HG02943 (cell line): ENCODE data around the gene JPH4.
"Not testable (repeated sequence)": the region's sequence is repeated elsewhere in the genome, so short reads cannot be mapped to it uniquely, and the experiment has no call there.

Experiments used
- ATAC-seq: cut with Tn5 transposase; IDR thresholded peaks from one replicate; pipeline ENCODE4 v1.9.1; 2021; ENCODE audit warnings: mild to moderate bottlenecking, low read depth, moderate library complexity; ENCODE audit not compliant: unreplicated experiment

The JPH4 gene

DNA sequence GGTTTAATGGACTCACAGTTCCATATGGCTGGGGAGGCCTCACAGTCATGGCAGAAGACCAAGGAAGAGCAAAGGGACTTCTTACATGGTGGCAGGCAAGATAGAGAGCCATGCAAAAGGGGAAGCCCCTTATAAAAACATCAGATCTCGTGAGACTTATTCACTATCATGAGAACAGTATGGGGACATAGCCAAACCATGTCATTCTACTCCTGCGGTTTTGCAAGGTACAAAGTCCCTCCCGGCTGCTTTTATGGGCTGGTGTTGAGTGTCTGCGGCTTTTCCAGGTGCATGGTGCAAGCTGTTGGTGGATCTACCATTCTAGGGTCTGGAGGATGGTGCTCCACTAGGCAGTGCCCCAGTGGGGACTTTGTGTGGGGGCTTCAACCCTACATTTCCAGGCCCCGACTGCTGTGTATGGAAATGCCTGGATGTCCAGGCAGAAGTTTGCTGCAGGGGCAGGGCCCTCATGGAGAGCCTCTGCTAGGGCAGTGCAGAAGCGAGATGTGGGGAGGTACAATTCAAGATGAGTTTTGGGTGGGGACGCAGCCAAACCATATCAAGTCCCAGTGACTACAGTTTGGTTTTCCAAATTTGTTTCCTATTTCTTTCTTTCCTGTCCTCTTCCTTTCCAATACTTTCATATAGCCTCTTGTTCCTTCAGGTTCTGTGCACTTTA lies 31.0 kb upstream of the JPH4 start:
- ATAC-seq: not testable (repeated sequence)

- ATAC-seq: no peak
Observed at GRCh38 chr14:23609001-23609400, 30.4 kb upstream of the JPH4 start.

GRCh38 chr14:23608454-23608853 lies 29.9 kb upstream of the JPH4 start:
- ATAC-seq: no peak

- no peak for ATAC-seq
Observed at GRCh38 chr14:23605931-23606585, 27.5 kb upstream of the JPH4 start.

DNA sequence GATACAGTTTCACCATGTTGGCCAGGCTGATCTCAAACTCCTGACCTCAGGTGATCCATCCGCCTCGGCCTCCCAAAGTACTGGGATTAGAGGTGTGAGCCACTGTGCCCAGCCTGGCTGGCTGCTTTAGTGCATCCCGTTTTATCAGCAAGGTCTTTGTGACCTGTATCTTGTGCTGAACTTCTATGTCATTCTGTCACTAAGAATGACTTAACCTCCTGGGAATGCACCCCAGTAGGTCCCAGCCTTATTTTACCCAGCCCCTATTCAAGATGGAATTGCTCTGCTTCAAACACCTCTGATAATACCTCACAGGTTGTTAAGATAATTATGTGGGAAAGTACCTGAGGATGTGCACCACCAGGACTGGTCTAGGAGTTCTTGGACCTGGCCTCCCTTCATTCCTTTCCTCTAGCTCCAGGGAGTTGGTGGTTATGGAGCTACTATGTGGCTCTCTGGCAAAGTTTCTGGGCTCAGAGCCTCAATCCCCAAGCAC lies 26.1 kb upstream of the JPH4 start:
- ATAC-seq: no peak

- ATAC-seq: no peak
Observed at GRCh38 chr14:23604148-23604547, 25.6 kb upstream of the JPH4 start.

DNA sequence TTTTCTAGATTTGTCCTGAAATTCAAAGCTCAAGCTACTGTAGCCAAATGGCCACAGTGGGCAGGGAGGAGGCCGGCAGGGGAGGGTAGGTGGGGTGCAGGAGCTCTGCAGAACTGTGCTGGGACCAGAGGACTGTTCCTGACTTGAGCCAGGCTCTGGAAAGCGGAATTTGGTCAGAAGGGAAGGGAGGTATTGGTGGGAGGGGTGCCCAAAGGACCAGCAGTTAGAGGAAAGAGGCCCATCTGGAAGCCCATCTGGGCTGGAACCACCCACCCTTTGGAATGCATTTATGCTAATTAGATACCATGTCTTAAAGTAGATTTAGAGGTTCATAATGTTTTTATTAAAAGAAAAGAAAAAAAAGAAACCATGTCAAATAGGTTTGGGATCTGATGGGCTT lies 24.5 kb upstream of the JPH4 start:
- no peak for ATAC-seq

GRCh38 chr14:23602181-23603095 lies 23.8 kb upstream of the JPH4 start:
- ATAC-seq: no peak

- ATAC-seq: no peak
Observed at GRCh38 chr14:23601845-23602180, 23.2 kb upstream of the JPH4 start.

DNA sequence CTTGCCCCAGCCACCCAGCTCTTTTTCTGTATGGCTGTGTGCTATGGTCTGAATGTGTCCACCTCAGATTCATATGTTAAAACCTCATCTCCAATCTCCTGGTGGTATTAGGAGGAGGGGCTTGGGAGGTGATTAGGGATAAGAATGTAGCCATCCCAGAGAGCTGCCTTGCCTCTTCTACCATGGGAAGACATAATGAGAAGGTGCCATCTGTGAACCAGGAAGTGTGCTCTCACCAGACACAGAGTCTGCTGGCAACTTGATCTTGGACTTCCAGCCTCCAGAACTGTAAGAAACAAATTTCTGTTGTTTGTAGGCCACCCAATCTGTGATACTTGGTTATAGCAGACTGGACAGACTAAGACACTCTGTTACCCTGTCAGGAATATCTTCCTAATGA lies 22.8 kb upstream of the JPH4 start:
- no peak for ATAC-seq

DNA sequence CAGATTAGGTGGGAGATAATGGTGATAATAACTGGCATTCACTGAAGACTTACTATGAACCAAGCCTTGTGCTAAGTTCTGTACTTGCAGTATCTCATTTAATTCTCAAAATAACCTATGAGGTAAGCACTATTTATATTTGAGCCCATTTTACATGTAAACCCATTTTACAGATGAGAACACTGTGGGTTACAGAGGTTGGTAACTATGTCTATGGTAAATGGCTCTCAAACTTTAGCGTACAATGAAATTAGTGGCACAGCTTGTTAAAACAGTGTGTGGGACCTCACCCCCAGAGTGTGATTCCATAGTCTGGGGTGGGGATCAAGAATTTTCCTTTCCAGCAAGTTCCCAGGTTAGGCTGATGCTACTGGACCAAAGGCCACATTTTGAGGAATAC lies 22.2 kb upstream of the JPH4 start:
- no peak for ATAC-seq

- no peak for ATAC-seq
Observed at GRCh38 chr14:23600322-23600707, 21.7 kb upstream of the JPH4 start.

GRCh38 chr14:23594191-23594590 lies 15.6 kb upstream of the JPH4 start:
- not testable (repeated sequence) for ATAC-seq

GRCh38 chr14:23590198-23590597 lies 11.6 kb upstream of the JPH4 start:
- ATAC-seq: no peak

- ATAC-seq: no peak
Observed at GRCh38 chr14:23589606-23590005, 11.0 kb upstream of the JPH4 start.

DNA sequence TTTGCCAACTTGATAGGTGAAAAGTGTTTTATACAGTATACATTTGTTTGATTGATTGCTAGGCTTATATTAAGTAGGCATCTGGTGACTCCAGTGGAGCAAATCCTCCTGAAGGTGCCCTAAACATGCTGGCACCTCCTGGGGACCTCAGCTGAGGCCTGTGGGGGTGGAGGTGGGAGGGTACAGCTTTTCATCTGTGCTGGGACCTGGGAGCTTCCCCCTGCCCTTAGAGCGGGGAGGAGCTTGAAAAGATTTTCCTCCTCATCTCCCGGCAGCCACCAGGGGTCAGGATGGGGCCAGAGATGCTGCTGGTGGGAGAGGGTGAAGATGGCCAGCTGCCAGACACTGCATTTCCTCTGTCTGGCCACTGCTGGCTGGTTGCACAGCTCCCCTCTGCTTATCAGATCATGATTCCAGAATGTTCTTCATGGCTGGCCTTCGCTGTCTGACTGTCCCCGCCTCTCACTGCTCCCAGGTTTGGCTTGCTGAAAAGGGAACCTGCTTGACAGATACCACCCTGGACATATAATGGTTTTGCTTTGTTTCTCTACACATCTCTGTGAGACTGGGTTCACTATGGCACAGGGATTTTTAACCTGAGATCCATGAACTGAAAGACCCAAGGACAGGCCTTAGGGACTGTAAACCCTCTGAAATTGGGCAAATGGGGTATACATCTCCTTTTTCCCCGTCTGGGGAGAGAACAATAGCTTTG lies 10.5 kb upstream of the JPH4 start:
- ATAC-seq: peak; percentile 90

DNA sequence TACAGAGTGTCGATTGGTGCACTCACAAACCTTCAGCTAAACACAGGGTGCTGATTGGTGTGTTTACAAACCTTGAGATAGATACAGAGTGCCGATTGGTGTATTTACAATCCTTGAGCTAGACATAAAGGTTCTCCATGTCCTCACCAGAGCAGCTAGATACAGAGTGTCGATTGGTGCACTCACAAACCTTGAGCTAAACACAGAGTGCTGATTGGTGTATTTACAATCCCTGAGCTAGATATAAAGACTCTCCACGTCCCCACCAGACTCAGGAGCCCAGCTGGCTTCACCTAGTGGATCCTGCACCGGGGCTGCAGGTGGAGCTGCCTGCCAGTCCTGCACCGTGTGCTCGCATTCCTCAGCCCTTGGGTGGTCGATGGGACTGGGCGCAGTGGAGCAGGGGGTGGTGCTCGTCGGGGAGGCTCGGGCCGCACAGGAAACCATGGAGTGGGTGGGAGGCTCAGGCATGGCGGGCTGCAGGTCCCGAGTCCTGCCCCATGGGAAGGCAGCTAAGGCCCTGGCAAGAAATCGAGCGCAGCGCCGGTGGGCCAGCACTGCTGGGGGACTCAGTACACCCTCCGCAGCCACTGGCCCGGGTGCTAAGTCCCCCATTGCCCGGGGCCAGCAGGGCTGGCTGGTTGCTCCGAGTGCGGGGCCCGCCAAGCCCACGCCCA lies 6.1 kb upstream of the JPH4 start:
- ATAC-seq: not testable (repeated sequence)

DNA sequence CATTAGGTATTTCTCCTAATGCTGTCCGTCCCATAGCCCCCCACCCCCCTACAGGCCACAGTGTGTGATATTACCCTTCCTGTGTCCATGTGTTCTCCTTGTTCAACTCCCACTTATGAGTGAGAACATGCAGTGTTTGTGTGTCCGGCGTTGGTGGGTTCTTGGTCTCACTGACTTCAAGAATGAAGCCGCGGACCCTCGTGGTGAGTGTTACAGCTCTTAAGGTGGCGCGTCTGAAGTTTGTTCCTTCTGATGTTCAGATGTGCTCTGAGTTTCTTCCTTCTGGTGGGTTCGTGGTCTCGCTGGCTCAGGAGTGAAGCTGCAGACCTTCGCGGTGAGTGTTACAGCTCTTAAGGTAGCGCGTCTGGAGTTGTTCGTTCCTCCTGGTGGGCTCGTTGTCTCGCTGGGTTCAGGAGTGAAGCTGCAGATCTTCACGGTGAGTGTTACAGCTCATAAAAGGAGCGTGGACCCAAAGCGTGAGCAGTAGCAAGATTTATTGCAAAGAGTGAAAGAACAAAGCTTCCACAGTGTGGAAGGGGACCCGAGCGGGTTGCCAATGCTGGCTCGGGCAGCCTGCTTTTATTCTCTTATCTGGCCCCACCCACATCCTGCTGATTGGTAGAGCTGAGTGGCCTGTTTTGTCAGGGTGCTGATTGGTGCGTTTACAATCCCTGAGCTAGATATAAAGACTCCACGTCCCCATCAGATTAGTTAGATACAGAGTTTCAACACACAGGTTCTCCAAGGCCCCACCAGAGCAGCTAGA lies 5.4 kb upstream of the JPH4 start:
- not testable (repeated sequence) for ATAC-seq
